H1 (cell line): ENCODE measurements around the gene DCUN1D2.

ENCODE experiments used
- CREB1 ChIP-seq: IDR thresholded peaks from 2 replicates; pipeline ENCODE4 v1.6.1; 2012; ENCODE audit warnings: inconsistent platforms
- EGR1 ChIP-seq: IDR thresholded peaks from 2 replicates; pipeline ENCODE4 v1.6.1; 2011; ENCODE audit warnings: low read depth, low read length, borderline replicate concordance
- EZH2 ChIP-seq: fragments of 200-600 bp; sonication (generic); IDR thresholded peaks from 2 replicates; pipeline ENCODE4 v1.7.1; 2012; ENCODE audit warnings: low read depth, mild to moderate bottlenecking, moderate library complexity, low read length, inconsistent platforms; ENCODE audit not compliant: severe bottlenecking
- JUN ChIP-seq: IDR thresholded peaks from 2 replicates; pipeline ENCODE4 v1.6.1; 2011; ENCODE audit warnings: low read depth, mild to moderate bottlenecking, improper control_type of control experiment, low read length
- JUND ChIP-seq: IDR thresholded peaks from 2 replicates; pipeline ENCODE4 v1.6.1; 2011; ENCODE audit warnings: mild to moderate bottlenecking, improper control_type of control experiment, low read length
- NRF1 ChIP-seq: IDR thresholded peaks from 2 replicates; pipeline ENCODE4 v1.6.1; 2011; ENCODE audit warnings: mild to moderate bottlenecking, low read depth, low read length, improper control_type of control experiment
- RNF2 ChIP-seq: fragments of 200-900, 300-1000 bp; sonication (generic); IDR thresholded peaks from 2 replicates; pipeline ENCODE4 v1.7.1; 2016; ENCODE audit warnings: borderline replicate concordance, low read depth, mild to moderate bottlenecking, antibody characterized with exemption, low read length; ENCODE audit not compliant: poor library complexity, severe bottlenecking; ENCODE audit errors: missing control alignments
- USF2 ChIP-seq: IDR thresholded peaks from 2 replicates; pipeline ENCODE4 v1.6.1; 2011; ENCODE audit warnings: low read length, improper control_type of control experiment
- YY1 ChIP-seq: IDR thresholded peaks from 2 replicates; pipeline ENCODE4 v1.6.1; 2011; ENCODE audit warnings: low read depth, mild to moderate bottlenecking, low read length
- ZNF274 ChIP-seq: IDR thresholded peaks from 2 replicates; pipeline ENCODE4 v1.7.0; 2012; ENCODE audit warnings: low read length, borderline replicate concordance; ENCODE audit errors: extremely low read depth
- TF ChIP-seq, protein P1 (sequence below), 3 experiments: IDR thresholded peaks; 1 replicate in 2 of 3; 2 replicates in 1 of 3; pipeline versions ENCODE4 v1.5.1 to v1.6.1; 2011; ENCODE audit warnings: low read length in 3 of 3, mild to moderate bottlenecking in 3 of 3, inconsistent platforms in 2 of 3, low read depth in 1 of 3, moderate library complexity in 1 of 3; ENCODE audit not compliant: insufficient read depth in 1 of 3; ENCODE audit errors: control extremely low read depth in 1 of 3
- TF ChIP-seq, protein P2 (sequence below): IDR thresholded peaks from 2 replicates; pipeline ENCODE4 v1.6.1; 2012; ENCODE audit warnings: inconsistent platforms

GRCh38 chr13:113491982-113492381, 1.5 kb upstream of the DCUN1D2 start:
- TF ChIP-seq CREB1 (no peak), JUN (no peak), EZH2 (no peak), ZNF274 (no peak), NRF1 (no peak), USF2 (no peak), EGR1 (no peak), JUND (no peak), YY1 (no peak), RNF2 (no peak)
- TF ChIP-seq, protein P1, sequence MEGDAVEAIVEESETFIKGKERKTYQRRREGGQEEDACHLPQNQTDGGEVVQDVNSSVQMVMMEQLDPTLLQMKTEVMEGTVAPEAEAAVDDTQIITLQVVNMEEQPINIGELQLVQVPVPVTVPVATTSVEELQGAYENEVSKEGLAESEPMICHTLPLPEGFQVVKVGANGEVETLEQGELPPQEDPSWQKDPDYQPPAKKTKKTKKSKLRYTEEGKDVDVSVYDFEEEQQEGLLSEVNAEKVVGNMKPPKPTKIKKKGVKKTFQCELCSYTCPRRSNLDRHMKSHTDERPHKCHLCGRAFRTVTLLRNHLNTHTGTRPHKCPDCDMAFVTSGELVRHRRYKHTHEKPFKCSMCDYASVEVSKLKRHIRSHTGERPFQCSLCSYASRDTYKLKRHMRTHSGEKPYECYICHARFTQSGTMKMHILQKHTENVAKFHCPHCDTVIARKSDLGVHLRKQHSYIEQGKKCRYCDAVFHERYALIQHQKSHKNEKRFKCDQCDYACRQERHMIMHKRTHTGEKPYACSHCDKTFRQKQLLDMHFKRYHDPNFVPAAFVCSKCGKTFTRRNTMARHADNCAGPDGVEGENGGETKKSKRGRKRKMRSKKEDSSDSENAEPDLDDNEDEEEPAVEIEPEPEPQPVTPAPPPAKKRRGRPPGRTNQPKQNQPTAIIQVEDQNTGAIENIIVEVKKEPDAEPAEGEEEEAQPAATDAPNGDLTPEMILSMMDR (IDR thresholded peaks at IDR 0.05; ENCODE audit: control extremely low read depth in 1 of 3, insufficient read depth in 1 of 3, low read depth in 1 of 3, low read length in 3 of 3): no peak
- TF ChIP-seq, protein P2, sequence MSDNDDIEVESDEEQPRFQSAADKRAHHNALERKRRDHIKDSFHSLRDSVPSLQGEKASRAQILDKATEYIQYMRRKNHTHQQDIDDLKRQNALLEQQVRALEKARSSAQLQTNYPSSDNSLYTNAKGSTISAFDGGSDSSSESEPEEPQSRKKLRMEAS: no peak
